ENCODE data around the gene AQP7.

The AQP7 gene

GRCh38 chr9:33349743-33350142 is 52.6 kb downstream of the AQP7 start:
- DNase-seq (ENCODE audit: extremely low read depth, low read depth): no peak
- TF ChIP-seq CTCF (IDR thresholded peaks at IDR 0.05; ENCODE audit: low read depth, low read length): no peak

- DNase-seq (ENCODE audit: extremely low read depth, low read depth): no peak
- no peak for TF ChIP-seq CTCF (IDR thresholded peaks at IDR 0.05; ENCODE audit: low read depth, low read length)
These were observed 53.4 kb downstream of the AQP7 start for GRCh38 chr9:33348998-33349397.

- TF ChIP-seq CTCF (IDR thresholded peaks at IDR 0.05; ENCODE audit: low read depth, low read length): no peak
- DNase-seq (ENCODE audit: extremely low read depth, low read depth): peak; percentile 34
These were observed 55.8 kb downstream of the AQP7 start for GRCh38 chr9:33346564-33346963.

GRCh38 chr9:33344145-33344544 is 58.2 kb downstream of the AQP7 start:
- no peak for DNase-seq (ENCODE audit: extremely low read depth, low read depth)
- TF ChIP-seq CTCF (IDR thresholded peaks at IDR 0.05; ENCODE audit: low read depth, low read length): no peak

- no peak for DNase-seq (ENCODE audit: extremely low read depth, low read depth)
- no peak for TF ChIP-seq CTCF (IDR thresholded peaks at IDR 0.05; ENCODE audit: low read depth, low read length)
These were observed 61.2 kb downstream of the AQP7 start for GRCh38 chr9:33341182-33341581.

GRCh38 chr9:33340186-33340585 is 62.2 kb downstream of the AQP7 start:
- TF ChIP-seq CTCF (IDR thresholded peaks at IDR 0.05; ENCODE audit: low read depth, low read length): no peak
- no peak for DNase-seq (ENCODE audit: extremely low read depth, low read depth)

Data from AG09319 (cell line).